GM12878 (cell line): ENCODE results near the gene SEMG1. TPM values are rescaled to one million over a fixed set of nuclear protein-coding genes. Genes with fewer than 3 reads are reported as not detected.

ENCODE experiments used
- ATAC-seq: fragments of 200-7000 bp; cut with Tn5 transposase; 3 replicates; pipeline ENCODE4 v1.9.1; 2020; ENCODE audit warnings: mild to moderate bottlenecking, moderate library complexity
- BruUV-seq: library from RNA; stranded (reverse); fragments of 400-500 nt; replicated peaks from 2 replicates; lab custom pipeline; 2021; lab: Mats Ljungman, UMichigan
- CTCF ChIA-PET: fragments of 300-600 bp; sonication (Branson Sonifier 250); formaldehyde crosslinking; extraction: SDS; loops from one replicate; lab custom pipeline; 2021; ENCODE audit warnings: inconsistent platforms; lab: Yijun Ruan, JAX
- POLR2A ChIA-PET: fragments of 350-600 bp; formaldehyde crosslinking; extraction: SDS; loops from one replicate; lab custom pipeline; 2021; ENCODE audit warnings: inconsistent platforms; lab: Charles Lee
- RAD21 ChIA-PET: fragments of 300-600 bp; sonication (Branson Sonifier 250); formaldehyde crosslinking; loops from one replicate; lab custom pipeline; 2023; ENCODE audit warnings: antibody characterized with exemption; ENCODE audit not compliant: unreplicated experiment; lab: Charles Lee
- SMC1A ChIA-PET: fragments of 300-600 bp; sonication (Branson Sonifier 250); formaldehyde crosslinking; loops from one replicate; lab custom pipeline; 2023; ENCODE audit not compliant: unreplicated experiment, uncharacterized antibody; lab: Charles Lee
- DNase-seq: peaks from one replicate; pipeline ENCODE4 v3.0.0-alpha.2; 2011; ENCODE audit warnings: low read depth, low spot score
- FAIRE-seq: peaks from 3 replicates; lab custom pipeline; 2011; peaks lifted over from hg19 to GRCh38; lab: Jason Lieb, UNC
- H2AFZ ChIP-seq: 2 replicates; pipeline ENCODE4 v1.6.0; 2011; ENCODE audit warnings: low read depth, low read length, control low read depth; ENCODE audit not compliant: control insufficient read depth
- H3K27ac ChIP-seq: 2 replicates; pipeline ENCODE4 v1.5.1; 2011; ENCODE audit warnings: control low read depth; ENCODE audit not compliant: control insufficient read depth, insufficient read depth
- H3K27me3 ChIP-seq, 2 experiments: replicated peaks in 1 of 2; 2 replicates each; pipeline versions ENCODE4 v1.6.0 to v1.6.1; 2011; ENCODE audit warnings: low read length in 1 of 2; ENCODE audit not compliant: control insufficient read depth in 2 of 2, insufficient read depth in 2 of 2
- H3K36me3 ChIP-seq, 2 experiments: 2 replicates each; pipeline ENCODE4 v1.5.1; 2011; ENCODE audit warnings: low read length in 1 of 2; ENCODE audit not compliant: control insufficient read depth in 2 of 2, insufficient read depth in 2 of 2
- H3K4me1 ChIP-seq: 2 replicates; pipeline ENCODE4 v1.6.1; 2011; ENCODE audit warnings: mild to moderate bottlenecking, low read length, moderate library complexity, mixed read lengths; ENCODE audit not compliant: control insufficient read depth, insufficient read depth
- H3K4me2 ChIP-seq: 2 replicates; pipeline ENCODE4 v1.6.0; 2011; ENCODE audit warnings: control low read depth; ENCODE audit not compliant: control insufficient read depth, insufficient read depth
- H3K4me3 ChIP-seq: fragments of 200-600 bp; sonication (generic); 2 replicates; pipeline ENCODE4 v1.5.1; 2016
- H3K79me2 ChIP-seq: 2 replicates; pipeline ENCODE4 v1.6.0; 2011; ENCODE audit warnings: low read length; ENCODE audit not compliant: control insufficient read depth, insufficient read depth
- H3K9ac ChIP-seq: 2 replicates; pipeline ENCODE4 v1.8.0; 2011; ENCODE audit warnings: low read length, control low read depth, mixed read lengths; ENCODE audit not compliant: control insufficient read depth, insufficient read depth
- H3K9me3 ChIP-seq: replicated peaks from 3 replicates; pipeline ENCODE4 v1.5.1; 2011; ENCODE audit warnings: mild to moderate bottlenecking, low read length; ENCODE audit not compliant: control insufficient read depth, insufficient read depth
- H4K20me1 ChIP-seq: 2 replicates; pipeline ENCODE4 v1.6.0; 2011; ENCODE audit not compliant: control insufficient read depth, insufficient read depth
- CHD1 ChIP-seq: IDR thresholded peaks from 2 replicates; pipeline ENCODE4 v1.6.1; 2012; ENCODE audit warnings: low read depth, low read length, improper control_type of control experiment
- FOXK2 ChIP-seq: fragments of 450-650 bp; IDR thresholded peaks from 2 replicates; pipeline ENCODE4 v1.6.1; 2017; ENCODE audit warnings: mild to moderate bottlenecking, moderate library complexity
- PAX5 ChIP-seq: IDR thresholded peaks from 2 replicates; pipeline ENCODE4 v1.6.1; 2011; ENCODE audit warnings: low read depth, low read length, borderline replicate concordance
- SP1 ChIP-seq: IDR thresholded peaks from one replicate; pipeline ENCODE4 v1.6.1; 2011; ENCODE audit warnings: low read depth, low read length
- WGBS: methylation state at CpG from one replicate; pipeline ENCODE4 v1.1.6; 2016; ENCODE audit warnings: low lambda C conversion rate; ENCODE audit not compliant: insufficient replicate concordance, insufficient coverage; ENCODE audit errors: missing lambda C conversion rate; 5-methylcytosine and 5-hydroxymethylcytosine counted together
- in situ Hi-C: fragments of 300-500 bp; cut with MboI; formaldehyde crosslinking; loops from 9 replicates; pipeline ENCODE4 v1.14.3; 2018; ENCODE audit warnings: mixed read lengths
- intact Hi-C: fragments of 100-400 bp; cut with micrococcal nuclease; formaldehyde crosslinking; loops from one replicate; pipeline ENCODE4 v1.14.2; 2022; ENCODE audit not compliant: unreplicated experiment
- polyA plus RNA-seq, 11 experiments: library from polyadenylated mRNA; depleted of rRNA in 4 of 11; unstranded in 6 of 11; stranded (reverse) in 5 of 11; fragments of >200 nt; fragmentation: Nextera tagmentation in 4 of 11; fragmentation: Illumina TruSeq in 1 of 11; extraction: Ambion mirVana in 4 of 11; extraction: Trizol in 1 of 11; gene quantifications; 1 replicate in 1 of 11; 2 replicates in 10 of 11; pipeline versions ENCODE4 v1.2.1 to v1.2.3, GENCODE V29; 2011 to 2016; ENCODE audit warnings: inconsistent platforms in 2 of 11, missing spikeins in 2 of 11, low read depth in 1 of 11
- total RNA-seq, 4 experiments: library from RNA; depleted of rRNA in 3 of 4; stranded (reverse); fragments of >200 nt in 3 of 4; fragmentation: Illumina TruSeq in 1 of 4; extraction: Trizol in 1 of 4; gene quantifications; 2 replicates each; pipeline versions ENCODE4 v1.2.1 to v1.2.3, GENCODE V29; 2013 to 2021
- TF ChIP-seq, protein P1 (sequence below): IDR thresholded peaks from 2 replicates; pipeline ENCODE4 v1.6.1; 2012; ENCODE audit warnings: low read depth, low read length, improper control_type of control experiment
- TF ChIP-seq, protein P2 (sequence below): fragments of 450-650 bp; IDR thresholded peaks from 2 replicates; pipeline ENCODE4 v1.6.1; 2017; ENCODE audit warnings: borderline replicate concordance

Gene SEMG1
- total and polyA plus RNA-seq, 10 of the 15 experiments (the other 5 are each of a cell fraction or from before 2014, with no cell fraction given), result not detected

DNA sequence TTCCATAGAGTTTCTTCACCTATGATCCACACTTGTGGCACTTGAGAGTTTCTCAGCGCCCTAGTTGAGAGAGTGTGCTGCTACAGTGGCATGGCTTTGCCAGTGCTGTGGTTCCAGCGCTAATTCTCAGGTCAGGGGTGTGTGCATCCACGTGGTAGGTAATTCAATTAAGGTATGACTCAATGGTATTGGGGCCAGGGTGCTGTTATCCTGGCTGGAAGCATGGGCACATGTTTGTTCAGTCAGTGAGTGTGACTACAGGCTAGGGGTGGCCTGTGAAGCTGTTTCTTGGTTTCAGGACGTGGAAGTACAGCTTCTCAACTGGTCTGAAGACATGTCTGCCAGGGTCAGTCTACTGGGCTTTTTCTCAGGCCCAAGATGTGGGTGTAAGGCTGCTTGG is 11.3 kb downstream of the SEMG1 start:
- H3K36me3 ChIP-seq, result no peaks in the 10 kb centered on the region

DNA sequence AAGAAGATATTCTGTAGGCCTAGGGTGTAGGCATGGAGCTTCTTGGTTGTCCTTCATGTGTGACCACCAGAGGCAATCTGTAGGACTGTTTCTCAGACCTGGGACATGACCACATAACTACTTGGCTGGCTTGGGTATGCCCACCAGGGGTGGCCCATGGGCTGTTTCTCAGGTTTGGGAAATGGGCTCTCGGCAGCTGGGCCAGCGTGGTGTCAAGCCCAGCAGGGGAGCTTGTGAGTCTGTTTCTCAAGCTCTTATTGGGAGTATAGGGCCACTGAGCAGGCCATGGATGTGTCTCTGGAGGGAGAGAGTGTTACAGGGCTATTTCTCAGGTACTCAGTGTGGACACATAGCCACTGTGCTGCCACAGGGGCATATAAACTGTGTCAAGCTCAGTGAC is 11.8 kb downstream of the SEMG1 start:
- ChIA-PET SMC1A (no interaction called here), RAD21 (no interaction called here), CTCF (no interaction called here), POLR2A (no interaction called here)
- no peak overlapping the region for H2AFZ ChIP-seq
- WGBS, result 44% methylated on average over 2 of the region's 2 CpGs
- H3K27me3 ChIP-seq, result peaks cover 0 to 4% of the 10 kb centered on the region in 2 experiments; a peak in 1 of 4 replicates
- H3K4me2 ChIP-seq, result no peak overlapping the region
- no peak overlapping the region for H3K27ac ChIP-seq
- H3K9me3 ChIP-seq, result no peaks in the 10 kb centered on the region
- no peaks in the 10 kb centered on the region for H3K36me3 ChIP-seq
- no peak for ATAC-seq
- intact Hi-C loops (no loop called here), in situ Hi-C loops (no loop called here)
- no TSS peak for BruUV-seq
- no peak for FAIRE-seq
- H4K20me1 ChIP-seq, result no peaks in the 10 kb centered on the region
- no peak overlapping the region for H3K9ac ChIP-seq
- no peaks in the 10 kb centered on the region for H3K79me2 ChIP-seq
- TF ChIP-seq PAX5, result no peak
- TF ChIP-seq, protein P1, sequence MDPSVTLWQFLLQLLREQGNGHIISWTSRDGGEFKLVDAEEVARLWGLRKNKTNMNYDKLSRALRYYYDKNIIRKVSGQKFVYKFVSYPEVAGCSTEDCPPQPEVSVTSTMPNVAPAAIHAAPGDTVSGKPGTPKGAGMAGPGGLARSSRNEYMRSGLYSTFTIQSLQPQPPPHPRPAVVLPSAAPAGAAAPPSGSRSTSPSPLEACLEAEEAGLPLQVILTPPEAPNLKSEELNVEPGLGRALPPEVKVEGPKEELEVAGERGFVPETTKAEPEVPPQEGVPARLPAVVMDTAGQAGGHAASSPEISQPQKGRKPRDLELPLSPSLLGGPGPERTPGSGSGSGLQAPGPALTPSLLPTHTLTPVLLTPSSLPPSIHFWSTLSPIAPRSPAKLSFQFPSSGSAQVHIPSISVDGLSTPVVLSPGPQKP, result no peak
- no peak for TF ChIP-seq FOXK2
- TF ChIP-seq, protein P2, sequence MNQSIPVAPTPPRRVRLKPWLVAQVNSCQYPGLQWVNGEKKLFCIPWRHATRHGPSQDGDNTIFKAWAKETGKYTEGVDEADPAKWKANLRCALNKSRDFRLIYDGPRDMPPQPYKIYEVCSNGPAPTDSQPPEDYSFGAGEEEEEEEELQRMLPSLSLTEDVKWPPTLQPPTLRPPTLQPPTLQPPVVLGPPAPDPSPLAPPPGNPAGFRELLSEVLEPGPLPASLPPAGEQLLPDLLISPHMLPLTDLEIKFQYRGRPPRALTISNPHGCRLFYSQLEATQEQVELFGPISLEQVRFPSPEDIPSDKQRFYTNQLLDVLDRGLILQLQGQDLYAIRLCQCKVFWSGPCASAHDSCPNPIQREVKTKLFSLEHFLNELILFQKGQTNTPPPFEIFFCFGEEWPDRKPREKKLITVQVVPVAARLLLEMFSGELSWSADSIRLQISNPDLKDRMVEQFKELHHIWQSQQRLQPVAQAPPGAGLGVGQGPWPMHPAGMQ, result no peak
- TF ChIP-seq CHD1, result no peak
- H3K4me1 ChIP-seq, result no peaks in the 10 kb centered on the region
- no peak for DNase-seq
- no peak overlapping the region for H3K4me3 ChIP-seq

More for the DNA sequence above, 11.3 kb downstream of the SEMG1 start:
- no peak overlapping the region for H3K9ac ChIP-seq
- DNase-seq, result no peak
- BruUV-seq, result no TSS peak
- peaks cover 0 to 4% of the 10 kb centered on the region in 2 experiments; a peak in 1 of 4 replicates for H3K27me3 ChIP-seq
- in situ Hi-C loops (no loop called here), intact Hi-C loops (no loop called here)
- no peaks in the 10 kb centered on the region for H3K9me3 ChIP-seq
- ChIA-PET POLR2A (no interaction called here), CTCF (interaction anchor here (0.7 kb wide), 1 partner anchor 9 kb away, joined by 3 read pairs; no protein-coding TSS in a partner anchor), RAD21 (no interaction called here), SMC1A (no interaction called here)
- WGBS, result 3% methylated on average over 4 of the region's 4 CpGs
- no peaks in the 10 kb centered on the region for H3K79me2 ChIP-seq
- H3K27ac ChIP-seq, result no peak overlapping the region
- no peak for ATAC-seq
- no peak for FAIRE-seq
- H4K20me1 ChIP-seq, result no peaks in the 10 kb centered on the region
- no peak overlapping the region for H3K4me2 ChIP-seq
- no peaks in the 10 kb centered on the region for H3K4me1 ChIP-seq
- no peak for TF ChIP-seq SP1
- H2AFZ ChIP-seq, result no peak overlapping the region
- no peak overlapping the region for H3K4me3 ChIP-seq
